ENCODE results near the gene DNAH7. TPM values are rescaled to one million over a fixed set of nuclear protein-coding genes. Genes with fewer than 3 reads are reported as not detected.

Gene DNAH7
- total RNA-seq, 2 experiments from 2014 or later, result not detected

Other genes starting within 250 kb of the DNAH7 start
- gene STK17B, start 102.7 kb upstream of the DNAH7 start, total RNA-seq, result 100 to 1,000 TPM; 476 to 483 TPM